ENCODE data around the gene PLXNA2. TPM values are rescaled to one million over a fixed set of nuclear protein-coding genes. Genes with fewer than 3 reads are reported as not detected.
A peak's percentile ranks its signal among the peaks of the same experiment; 100 is the strongest.

The PLXNA2 gene
- 7.3 and 8.5 TPM in 2 replicates for polyA plus RNA-seq (2012; rRNA removed)
- 3.9 and 6.2 TPM in 2 replicates for polyA plus RNA-seq (2012; cell fraction: cytosol; rRNA removed)
- polyA plus RNA-seq (2012; cell fraction: nucleus; rRNA removed) = 31.0 and 36.0 TPM in 2 replicates

- WGBS (ENCODE audit: low lambda C conversion rate) = 1% methylated on average over 32 of the region's 78 CpGs
- Histone ChIP-seq H3K27ac (ENCODE audit: low read depth in 2 of 2, low read length in 1 of 2) (peak within 1 kb of the TSS; percentile 57 to 86), H3K27me3 (ENCODE audit: insufficient read depth) (no peaks in the 10 kb centered on the region), H3K36me3 (replicated peaks in 1 of 2; ENCODE audit: control insufficient read depth in 1 of 2, insufficient read depth in 2 of 2, low read length in 1 of 2) (peaks cover 0 to 7% of the 10 kb centered on the region in 2 experiments), H4K20me1 (ENCODE audit: insufficient read depth) (peaks cover 17% of the 10 kb centered on the region; the same call in 1 of the 2 replicates), H3F3A (replicated peaks; ENCODE audit: insufficient read depth) (peaks cover 7% of the 10 kb centered on the region), H3K9me2 (no peaks in the 10 kb centered on the region), H3K79me2 (ENCODE audit: insufficient read depth) (peaks cover 49% of the 10 kb centered on the region), H2AFZ (ENCODE audit: low read depth) (peak within 1 kb of the TSS; percentile 80), H3K4me2 (peak within 1 kb of the TSS; percentile 93), H3K4me3 (ENCODE audit: low read depth in 2 of 2, low read length in 1 of 2) (peak within 1 kb of the TSS; percentile 93 to 96), H3K9ac (peak within 1 kb of the TSS; percentile 81), H3K9me3 (no peaks in the 10 kb centered on the region), H3K4me1 (ENCODE audit: control insufficient read depth in 1 of 2, insufficient read depth in 2 of 2, low read depth in 1 of 2, low read length in 1 of 2) (peaks cover 4 to 52% of the 10 kb centered on the region in 2 experiments; a peak in 3 of 4 replicates)
- ChIA-PET CTCF (interaction anchor here (0.6 to 19.9 kb wide), 83 partner anchors 8 to 1322 kb away, joined by 3 to 579 read pairs (median 4); no protein-coding TSS in a partner anchor), POLR2A (interaction anchor here (0.8 to 1.5 kb wide), 3 partner anchors 12 to 222 kb away, joined by 3 to 4 read pairs (median 3); no protein-coding TSS in a partner anchor)
- peak; percentile 92 for DNase-seq
- TF ChIP-seq SMC3 (IDR thresholded peaks at IDR 0.05; ENCODE audit: low read depth, low read length) (peak; percentile 2; the same call in 1 of the 2 replicates), CHD2 (IDR thresholded peaks at IDR 0.05; ENCODE audit: low read length, partially characterized antibody) (peak; percentile 11), PBX3 (IDR thresholded peaks at IDR 0.05) (peak; percentile 12; the same call in 1 of the 2 replicates), TCF12 (IDR thresholded peaks at IDR 0.05) (peak; percentile 17; the same call in 1 of the 2 replicates), ZBTB33 (IDR thresholded peaks at IDR 0.05; ENCODE audit: borderline replicate concordance, low read depth) (no peak), MAX (IDR thresholded peaks at IDR 0.05; ENCODE audit: low read depth) (0 out of 2 replicates have a peak, but pooled peaks have one; percentile 18), NFIC (IDR thresholded peaks at IDR 0.05; ENCODE audit: borderline replicate concordance) (no peak; the same call in 1 of the 2 replicates), JUND (IDR thresholded peaks at IDR 0.05) (no peak), REST (IDR thresholded peaks at IDR 0.05; ENCODE audit: low read depth, low read length) (0 out of 2 replicates have a peak, but pooled peaks have one; percentile 10)
These were observed at the start of gene PLXNA2 for GRCh38 chr1:208243967-208244916. PLXNA2 (minus strand) TSS chr1:208244384; CDS start chr1:208217922, 26,462 bp downstream.

Measured in SK-N-SH (cell line).